Measurements from ENCODE around the gene GLS.

GLS gene

GRCh38 chr2:190996338-190996946 lies 115.8 kb downstream of the GLS start:
- no peak for DNase-seq (ENCODE audit: low spot score)

- DNase-seq (ENCODE audit: low spot score) = no peak
Observed at GRCh38 chr2:190996947-190997346, 116.3 kb downstream of the GLS start.

DNA sequence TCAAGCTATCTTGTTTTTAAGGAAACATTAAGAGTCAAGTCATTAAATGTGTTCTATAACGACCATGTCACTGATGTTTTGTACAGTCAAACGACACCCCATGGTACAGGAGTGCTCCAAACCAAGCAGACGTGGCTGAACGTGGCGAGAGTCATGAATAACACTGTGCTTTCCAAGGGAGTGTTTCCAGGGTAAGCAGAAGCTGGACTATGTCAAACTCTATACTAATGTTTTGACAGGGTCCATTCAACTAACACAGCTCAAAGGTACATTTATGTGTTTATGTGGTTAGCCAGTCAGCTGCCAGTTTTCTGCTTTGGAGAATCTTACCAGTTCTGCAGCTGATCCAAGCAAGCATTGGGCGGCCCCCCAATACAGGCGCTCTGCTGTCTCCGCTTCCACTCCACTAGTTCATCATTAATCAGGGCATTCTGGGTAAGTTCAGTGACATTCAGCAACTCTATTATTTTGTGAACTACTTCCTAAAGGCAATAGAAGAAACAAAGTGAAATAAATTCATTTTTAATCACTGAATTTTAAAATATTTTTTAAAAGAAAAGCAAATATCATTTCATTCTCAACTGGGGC lies 117.0 kb downstream of the GLS start:
- no peak for DNase-seq (ENCODE audit: low spot score)

GRCh38 chr2:190999058-190999457 lies 118.4 kb downstream of the GLS start:
- DNase-seq (ENCODE audit: low spot score) = no peak

- no peak for DNase-seq (ENCODE audit: low spot score)
Observed at GRCh38 chr2:190999949-191000665, 119.5 kb downstream of the GLS start.

DNA sequence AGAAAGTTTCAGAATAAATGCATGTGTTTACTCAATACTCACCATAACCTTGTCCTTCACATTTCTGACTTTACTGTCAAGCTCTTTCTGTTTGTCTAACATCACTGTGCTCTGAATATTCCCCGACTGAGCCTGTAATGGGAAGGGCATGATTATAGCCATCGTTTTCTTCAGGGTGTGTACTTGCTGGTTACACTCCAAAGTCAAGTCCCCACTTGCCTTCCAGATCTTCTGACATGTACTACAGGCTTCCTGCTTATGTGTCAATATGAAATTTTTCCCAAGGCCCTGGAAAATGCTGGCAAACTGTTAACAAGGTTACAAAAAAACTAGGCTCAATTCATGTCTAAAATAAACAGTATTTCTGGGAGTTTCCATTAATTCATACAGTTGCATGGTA lies 120.4 kb downstream of the GLS start:
- DNase-seq (ENCODE audit: low spot score) = no peak

- DNase-seq (ENCODE audit: low spot score) = no peak
Observed at GRCh38 chr2:191001624-191002023, 121.0 kb downstream of the GLS start.

GRCh38 chr2:191003405-191004309 lies 123.0 kb downstream of the GLS start:
- DNase-seq (ENCODE audit: low spot score) = no peak

GRCh38 chr2:191006297-191006696 lies 125.7 kb downstream of the GLS start:
- no peak for DNase-seq (ENCODE audit: low spot score)

- no peak for DNase-seq (ENCODE audit: low spot score)
Observed at GRCh38 chr2:191006997-191007783, 126.6 kb downstream of the GLS start.

GRCh38 chr2:191008286-191008685 lies 127.7 kb downstream of the GLS start:
- DNase-seq (ENCODE audit: low spot score) = no peak

GRCh38 chr2:191009541-191010374 lies 129.1 kb downstream of the GLS start:
- DNase-seq (ENCODE audit: low spot score) = no peak

- no peak for DNase-seq (ENCODE audit: low spot score)
Observed at GRCh38 chr2:191010887-191011885, 130.6 kb downstream of the GLS start.

GRCh38 chr2:191012346-191012745 lies 131.7 kb downstream of the GLS start:
- DNase-seq (ENCODE audit: low spot score) = no peak

- no peak for DNase-seq (ENCODE audit: low spot score)
Observed at GRCh38 chr2:191012845-191013681, 132.4 kb downstream of the GLS start.

GRCh38 chr2:191013682-191013931 lies 133.0 kb downstream of the GLS start:
- DNase-seq (ENCODE audit: low spot score) = no peak

GRCh38 chr2:191013932-191014652 lies 133.5 kb downstream of the GLS start, which contains the start of gene STAT1:
Gene STAT1, minus strand, starts transcription at chr2:191014171. Its CDS starts 4,168 bp downstream, at chr2:191010003.
- peak; percentile 94 for DNase-seq (ENCODE audit: low spot score)

- DNase-seq (ENCODE audit: low spot score) = no peak
Observed at GRCh38 chr2:191014653-191015020, 134.0 kb downstream of the GLS start.
